ENCODE measurements around the gene GALNTL6. TPM values are rescaled to one million over a fixed set of nuclear protein-coding genes. Genes with fewer than 3 reads are reported as not detected.

GALNTL6 gene
- total RNA-seq, 1 experiment from 2014 or later = not detected

GRCh38 chr4:172243551-172243950 lies 430.3 kb downstream of the GALNTL6 start:
- Histone ChIP-seq H3K9me3 (ENCODE audit: control insufficient read depth in 1 of 2, insufficient read depth in 1 of 2, low read depth in 1 of 2, low read length in 2 of 2) (no peaks in the 10 kb centered on the region), H3K27ac (ENCODE audit: low read depth, low read length) (no peak overlapping the region), H3K4me1 (ENCODE audit: control insufficient read depth in 1 of 2, insufficient read depth in 2 of 2, low read length in 2 of 2) (no peaks in the 10 kb centered on the region), H3K36me3 (ENCODE audit: control insufficient read depth in 1 of 2, insufficient read depth in 2 of 2, low read length in 2 of 2) (no peaks in the 10 kb centered on the region), H3K9ac (ENCODE audit: low read length) (no peak overlapping the region), H4K20me1 (ENCODE audit: insufficient read depth) (no peaks in the 10 kb centered on the region), H3K79me2 (ENCODE audit: insufficient read depth, low read length) (no peaks in the 10 kb centered on the region), H3K9me2 (ENCODE audit: insufficient read depth) (no peaks in the 10 kb centered on the region), H3K27me3 (ENCODE audit: insufficient read depth, low read length) (no peaks in the 10 kb centered on the region), H3K4me2 (ENCODE audit: low read length) (no peak overlapping the region), H2AFZ (ENCODE audit: low read depth, low read length, poor library complexity, severe bottlenecking) (no peak overlapping the region), H3K4me3 (replicated peaks in 1 of 2; ENCODE audit: low read depth in 1 of 2, low read length in 2 of 2) (no peak overlapping the region)
- intact Hi-C loops (cut with micrococcal nuclease) = no loop called here
- BruUV-seq (replicated peaks) = no TSS peak
- RAD21 ChIA-PET (ENCODE audit: low non-redundant PET in 1 of 2, low total read pairs in 2 of 2, uncharacterized antibody in 2 of 2, unreplicated experiment in 2 of 2) = no interaction called here
- TF ChIP-seq RAD21 (IDR thresholded peaks at IDR 0.05; ENCODE audit: low read depth) (no peak), EGR1 (IDR thresholded peaks at IDR 0.05; ENCODE audit: low read depth) (no peak), SIN3A (IDR thresholded peaks at IDR 0.05; ENCODE audit: low read depth) (no peak)
- POLR2A ChIA-PET = no interaction called here
- DNase-seq (ENCODE audit: low read depth, low spot score) = no peak
- no peak for ATAC-seq
- CTCF ChIA-PET = no interaction called here

- intact Hi-C loops (cut with micrococcal nuclease) = no loop called here
- Histone ChIP-seq H3K9me3 (ENCODE audit: control insufficient read depth in 1 of 2, insufficient read depth in 1 of 2, low read depth in 1 of 2, low read length in 2 of 2) (no peaks in the 10 kb centered on the region), H3K27ac (ENCODE audit: low read depth, low read length) (no peak overlapping the region), H3K4me3 (replicated peaks in 1 of 2; ENCODE audit: low read depth in 1 of 2, low read length in 2 of 2) (no peak overlapping the region), H3K4me1 (ENCODE audit: control insufficient read depth in 1 of 2, insufficient read depth in 2 of 2, low read length in 2 of 2) (no peaks in the 10 kb centered on the region), H3K36me3 (ENCODE audit: control insufficient read depth in 1 of 2, insufficient read depth in 2 of 2, low read length in 2 of 2) (no peaks in the 10 kb centered on the region), H3K9ac (ENCODE audit: low read length) (no peak overlapping the region), H3K27me3 (ENCODE audit: insufficient read depth, low read length) (no peaks in the 10 kb centered on the region), H2AFZ (ENCODE audit: low read depth, low read length, poor library complexity, severe bottlenecking) (no peak overlapping the region), H4K20me1 (ENCODE audit: insufficient read depth) (no peaks in the 10 kb centered on the region), H3K4me2 (ENCODE audit: low read length) (no peak overlapping the region), H3K79me2 (ENCODE audit: insufficient read depth, low read length) (no peaks in the 10 kb centered on the region), H3K9me2 (ENCODE audit: insufficient read depth) (no peaks in the 10 kb centered on the region)
- ChIA-PET POLR2A (no interaction called here), CTCF (no interaction called here), RAD21 (ENCODE audit: low non-redundant PET in 1 of 2, low total read pairs in 2 of 2, uncharacterized antibody in 2 of 2, unreplicated experiment in 2 of 2) (no interaction called here)
- ATAC-seq (no peak), DNase-seq (ENCODE audit: low read depth, low spot score) (no peak)
- TF ChIP-seq SP1 (IDR thresholded peaks at IDR 0.05; ENCODE audit: low read depth) (no peak), EGR1 (IDR thresholded peaks at IDR 0.05; ENCODE audit: low read depth) (no peak), POLR2A (IDR thresholded peaks at IDR 0.05; ENCODE audit: borderline replicate concordance, extremely low read depth, insufficient read depth, insufficient read length) (no peak), JUND (IDR thresholded peaks at IDR 0.05) (no peak), ZFX (IDR thresholded peaks at IDR 0.05) (no peak), TCF7L2 (IDR thresholded peaks at IDR 0.05; ENCODE audit: borderline replicate concordance, extremely low read depth, insufficient read depth, insufficient read length) (no peak), REST (IDR thresholded peaks at IDR 0.05; ENCODE audit: low read depth) (no peak), CTCF (IDR thresholded peaks at IDR 0.05 in 2 of 3, conservative IDR thresholded peaks at IDR 0.05 in 1 of 3; ENCODE audit: borderline replicate concordance in 1 of 3, insufficient read depth in 1 of 3, low read depth in 2 of 3, low read length in 2 of 3) (no peak)
- BruUV-seq (replicated peaks) = no TSS peak
These were observed 432.3 kb downstream of the GALNTL6 start for GRCh38 chr4:172245516-172245915.
